Nephron (organoid): ENCODE measurements around the gene GATM.

Experiments used
- H3K27ac Mint-ChIP-seq, 3 experiments: 2 replicates each; pipeline ENCODE4 v1.8.0; 2020; ENCODE audit warnings: mixed read lengths in 3 of 3, mild to moderate bottlenecking in 2 of 3, moderate library complexity in 1 of 3
- H3K27me3 Mint-ChIP-seq: 2 replicates; pipeline ENCODE4 v1.8.0; 2021; ENCODE audit warnings: low read depth, mild to moderate bottlenecking, moderate library complexity, mixed read lengths
- H3K36me3 Mint-ChIP-seq: 2 replicates; pipeline ENCODE4 v1.8.0; 2020; ENCODE audit warnings: low read depth, mixed read lengths
- H3K4me1 Mint-ChIP-seq: 2 replicates; pipeline ENCODE4 v1.8.0; 2020; ENCODE audit warnings: mixed read lengths
- H3K4me3 Mint-ChIP-seq, 3 experiments: 2 replicates each; pipeline ENCODE4 v1.8.0; 2020; ENCODE audit warnings: mild to moderate bottlenecking in 3 of 3, mixed read lengths in 3 of 3, moderate library complexity in 2 of 3
- H3K9me3 Mint-ChIP-seq: 2 replicates; pipeline ENCODE4 v1.8.0; 2020; ENCODE audit warnings: mixed read lengths
- CTCF ChIP-seq, 3 experiments: fragments of 200-600 bp; sonication (generic); IDR thresholded peaks; one replicate each; pipeline ENCODE4 v1.5.0; 2021; ENCODE audit warnings: antibody characterized with exemption in 3 of 3; ENCODE audit not compliant: unreplicated experiment in 3 of 3

GATM gene

GRCh38 chr15:45347033-45347432 lies 31.3 kb downstream of the GATM start:
- Mint-ChIP-seq H3K4me3 (no peak overlapping the region), H3K9me3 (no peaks in the 10 kb centered on the region), H3K27me3 (peaks cover 7% of the 10 kb centered on the region), H3K36me3 (no peaks in the 10 kb centered on the region), H3K4me1 (no peaks in the 10 kb centered on the region), H3K27ac (peak overlapping the region in 1 of 3 experiments; percentile 59)
- TF ChIP-seq CTCF (IDR thresholded peaks at IDR 0.05; ENCODE audit: unreplicated experiment in 3 of 3) = no peak

- no peaks in the 10 kb centered on the region for H3K9me3 Mint-ChIP-seq
- TF ChIP-seq CTCF (IDR thresholded peaks at IDR 0.05; ENCODE audit: unreplicated experiment in 3 of 3) = no peak
- H3K27ac Mint-ChIP-seq = peak overlapping the region in 1 of 3 experiments; percentile 59
- peaks cover 7% of the 10 kb centered on the region for H3K27me3 Mint-ChIP-seq
- no peaks in the 10 kb centered on the region for H3K36me3 Mint-ChIP-seq
- no peaks in the 10 kb centered on the region for H3K4me1 Mint-ChIP-seq
- no peak overlapping the region for H3K4me3 Mint-ChIP-seq
These were observed 32.0 kb downstream of the GATM start for GRCh38 chr15:45346381-45346780.

- no peaks in the 10 kb centered on the region for H3K36me3 Mint-ChIP-seq
These were observed 35.0 kb downstream of the GATM start for GRCh38 chr15:45343258-45343860.

GRCh38 chr15:45341790-45342189 lies 36.6 kb downstream of the GATM start:
- Mint-ChIP-seq H3K4me1 (no peaks in the 10 kb centered on the region), H3K36me3 (no peaks in the 10 kb centered on the region), H3K27ac (no peak overlapping the region), H3K27me3 (peaks cover 3% of the 10 kb centered on the region), H3K9me3 (no peaks in the 10 kb centered on the region), H3K4me3 (no peak overlapping the region)
- no peak for TF ChIP-seq CTCF (IDR thresholded peaks at IDR 0.05; ENCODE audit: unreplicated experiment in 3 of 3)

More at GRCh38 chr15:45343258-45343860, 35.0 kb downstream of the GATM start:
- H3K4me1 Mint-ChIP-seq = no peaks in the 10 kb centered on the region
- H3K9me3 Mint-ChIP-seq = no peaks in the 10 kb centered on the region
- H3K4me3 Mint-ChIP-seq = no peak overlapping the region
- peaks cover 3% of the 10 kb centered on the region for H3K27me3 Mint-ChIP-seq
- no peak for TF ChIP-seq CTCF (IDR thresholded peaks at IDR 0.05; ENCODE audit: unreplicated experiment in 3 of 3)
- H3K27ac Mint-ChIP-seq = no peak overlapping the region

- Mint-ChIP-seq H3K9me3 (no peaks in the 10 kb centered on the region), H3K27ac (no peak overlapping the region), H3K27me3 (peaks cover 3% of the 10 kb centered on the region), H3K4me1 (no peaks in the 10 kb centered on the region), H3K36me3 (no peaks in the 10 kb centered on the region), H3K4me3 (no peak overlapping the region)
- TF ChIP-seq CTCF (IDR thresholded peaks at IDR 0.05; ENCODE audit: unreplicated experiment in 3 of 3) = no peak
These were observed 37.9 kb downstream of the GATM start for GRCh38 chr15:45340429-45340828.

- Mint-ChIP-seq H3K4me1 (peaks cover 3% of the 10 kb centered on the region), H3K27me3 (no peaks in the 10 kb centered on the region), H3K36me3 (no peaks in the 10 kb centered on the region), H3K9me3 (no peaks in the 10 kb centered on the region), H3K27ac (no peak overlapping the region), H3K4me3 (no peak overlapping the region)
- TF ChIP-seq CTCF (IDR thresholded peaks at IDR 0.05; ENCODE audit: unreplicated experiment in 3 of 3) = no peak
These were observed 39.9 kb downstream of the GATM start for GRCh38 chr15:45338417-45338816.
